HL-60 (cell line): ENCODE results near the gene SRGAP3.

Experiments used
- CTCF ChIP-seq: IDR thresholded peaks from one replicate; pipeline ENCODE4 v1.5.1; 2011; ENCODE audit warnings: low read length, control low read depth, inconsistent platforms; ENCODE audit not compliant: insufficient read depth
- GABPA ChIP-seq: IDR thresholded peaks from 2 replicates; pipeline ENCODE4 v1.6.1; 2012; ENCODE audit warnings: low read depth
- POLR2AphosphoS5 ChIP-seq: IDR thresholded peaks from 2 replicates; pipeline ENCODE4 v1.6.1; 2012; ENCODE audit warnings: low read depth
- REST ChIP-seq: IDR thresholded peaks from 2 replicates; pipeline ENCODE4 v1.6.1; 2012; ENCODE audit warnings: low read depth; ENCODE audit not compliant: insufficient replicate concordance

- no peak for TF ChIP-seq CTCF
- no peak for TF ChIP-seq POLR2AphosphoS5
- no peak for TF ChIP-seq GABPA
- TF ChIP-seq REST = no peak
These were observed 262.2 kb downstream of the SRGAP3 start for GRCh38 chr3:8987226-8987625.
